Gastroesophageal sphincter (tissue), 4 donors: ENCODE measurements around the gene AHRR. TPM values are rescaled to one million over a fixed set of nuclear protein-coding genes. Genes with fewer than 3 reads are reported as not detected.

ENCODE experiments used
- ATAC-seq: fragments of 150-250 bp; one replicate; pipeline ENCODE4 v1.9.1; 2016; ENCODE audit warnings: mild to moderate bottlenecking, moderate library complexity
- H3K27ac ChIP-seq, 4 donors: fragments of 200-600 bp; sonication (generic) in 3 of 4; 1 replicate in 3 of 4; 2 replicates in 1 of 4; pipeline ENCODE4 v1.5.1; 2016 to 2019
- H3K27me3 ChIP-seq: fragments of 200-600 bp; sonication (generic); one replicate; pipeline ENCODE4 v1.5.1; 2019
- H3K36me3 ChIP-seq, 2 donors: fragments of 200-600 bp; sonication (generic); one replicate each; pipeline ENCODE4 v1.5.1; 2019; ENCODE audit warnings: control low read depth in 1 of 2
- H3K4me1 ChIP-seq, 3 donors: fragments of 200-600 bp; sonication (generic); 1 replicate in 2 of 3; 2 replicates in 1 of 3; pipeline ENCODE4 v1.5.1; 2016 to 2019; ENCODE audit warnings: control low read depth in 2 of 3
- H3K4me3 ChIP-seq, 2 donors: fragments of 200-600 bp; sonication (generic); one replicate each; pipeline ENCODE4 v1.5.1; 2019; ENCODE audit warnings: mild to moderate bottlenecking in 1 of 2, moderate library complexity in 1 of 2
- H3K9me3 ChIP-seq, 3 donors: fragments of 200-600 bp; sonication (generic); one replicate each; pipeline ENCODE4 v1.5.1; 2017 to 2019; ENCODE audit warnings: control low read depth in 2 of 3
- EP300 ChIP-seq: sonication (generic); formaldehyde crosslinking; IDR thresholded peaks from one replicate; pipeline ENCODE4 v1.6.1; 2017; ENCODE audit warnings: antibody characterized with exemption, mild to moderate bottlenecking
- POLR2A ChIP-seq, 2 donors: fragments of 450-650 bp; IDR thresholded peaks; one replicate each; pipeline ENCODE4 v1.6.1; 2017; ENCODE audit warnings: antibody characterized with exemption in 2 of 2, mild to moderate bottlenecking in 2 of 2, moderate library complexity in 1 of 2
- POLR2AphosphoS5 ChIP-seq: sonication (generic); formaldehyde crosslinking; IDR thresholded peaks from one replicate; pipeline ENCODE4 v1.6.1; 2017; ENCODE audit warnings: antibody characterized with exemption
- WGBS, 2 donors: methylation state at CpG; one replicate each; pipeline ENCODE4 v1.1.5; 2018; ENCODE audit warnings: low coverage in 1 of 2; 5-methylcytosine and 5-hydroxymethylcytosine counted together
- total RNA-seq, 4 donors: library from RNA; depleted of rRNA; stranded (reverse); fragments of >200 nt; gene quantifications; one replicate each; pipeline ENCODE4 v1.1.0, GENCODE V29; 2016
- TF ChIP-seq, protein P1 (sequence below), 4 experiments: fragments of 200-600 bp in 2 of 4; fragments of 450-650 bp in 2 of 4; sonication (generic) in 1 of 4; IDR thresholded peaks; one replicate each; pipeline ENCODE4 v1.5.1; 2017 to 2019; ENCODE audit warnings: antibody characterized with exemption in 4 of 4, mild to moderate bottlenecking in 2 of 4, moderate library complexity in 2 of 4

The AHRR gene
- total RNA-seq, 4 donors from 2014 or later, result 0.15 to 1.7 (median 0.45) TPM

DNA sequence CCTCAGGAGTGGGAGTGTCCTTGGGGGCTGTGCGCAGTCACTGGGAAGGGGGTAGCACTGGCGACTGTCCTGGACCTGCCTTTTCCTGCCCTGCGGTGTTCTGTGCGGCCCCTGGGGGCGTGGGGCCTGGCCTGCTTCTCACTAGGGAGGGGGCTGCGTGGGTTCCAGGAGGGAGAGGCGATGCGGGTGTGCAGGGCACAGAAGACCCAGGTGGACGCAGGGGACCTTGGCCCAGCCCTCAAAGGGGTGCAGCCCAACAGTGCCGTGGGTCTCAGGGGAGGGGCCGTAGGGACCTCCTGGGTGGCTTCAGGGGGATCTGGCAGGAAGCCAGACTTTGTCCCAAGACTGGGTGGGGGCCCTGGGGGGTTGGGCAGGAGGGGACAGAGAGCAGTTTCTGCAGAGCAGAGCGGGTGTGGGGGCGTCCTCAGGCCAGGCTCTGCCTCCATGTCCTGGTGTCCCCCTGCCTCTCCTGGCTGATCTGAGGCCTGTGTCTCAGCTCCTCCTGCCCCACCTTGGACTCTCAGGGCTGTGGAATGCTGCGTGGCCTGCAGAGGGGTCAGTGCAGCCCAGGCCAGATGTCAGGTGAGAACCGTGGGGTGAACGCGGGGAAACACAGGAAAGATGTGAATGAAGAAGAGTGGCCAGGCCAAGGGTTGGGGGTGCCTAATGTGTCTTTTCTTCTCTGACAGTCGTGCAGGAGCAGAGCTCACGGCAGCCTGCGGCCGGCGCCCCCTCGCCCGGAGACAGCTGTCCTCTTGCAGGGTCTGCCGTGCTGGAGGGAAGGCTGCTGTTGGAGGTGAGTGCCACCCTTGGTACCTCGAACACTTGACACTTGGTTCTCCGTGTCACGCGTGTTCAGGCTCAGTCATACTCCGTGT is 54.6 kb downstream of the AHRR start:
- TF ChIP-seq POLR2A (IDR thresholded peaks at IDR 0.05), result no peak
- TF ChIP-seq, protein P1, sequence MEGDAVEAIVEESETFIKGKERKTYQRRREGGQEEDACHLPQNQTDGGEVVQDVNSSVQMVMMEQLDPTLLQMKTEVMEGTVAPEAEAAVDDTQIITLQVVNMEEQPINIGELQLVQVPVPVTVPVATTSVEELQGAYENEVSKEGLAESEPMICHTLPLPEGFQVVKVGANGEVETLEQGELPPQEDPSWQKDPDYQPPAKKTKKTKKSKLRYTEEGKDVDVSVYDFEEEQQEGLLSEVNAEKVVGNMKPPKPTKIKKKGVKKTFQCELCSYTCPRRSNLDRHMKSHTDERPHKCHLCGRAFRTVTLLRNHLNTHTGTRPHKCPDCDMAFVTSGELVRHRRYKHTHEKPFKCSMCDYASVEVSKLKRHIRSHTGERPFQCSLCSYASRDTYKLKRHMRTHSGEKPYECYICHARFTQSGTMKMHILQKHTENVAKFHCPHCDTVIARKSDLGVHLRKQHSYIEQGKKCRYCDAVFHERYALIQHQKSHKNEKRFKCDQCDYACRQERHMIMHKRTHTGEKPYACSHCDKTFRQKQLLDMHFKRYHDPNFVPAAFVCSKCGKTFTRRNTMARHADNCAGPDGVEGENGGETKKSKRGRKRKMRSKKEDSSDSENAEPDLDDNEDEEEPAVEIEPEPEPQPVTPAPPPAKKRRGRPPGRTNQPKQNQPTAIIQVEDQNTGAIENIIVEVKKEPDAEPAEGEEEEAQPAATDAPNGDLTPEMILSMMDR (IDR thresholded peaks at IDR 0.05), result no peak
- TF ChIP-seq EP300, result no peak
- TF ChIP-seq POLR2AphosphoS5, result no peak
- H3K27me3 ChIP-seq, result peaks cover 38% of the 10 kb centered on the region
- WGBS, 2 donors, result 97% methylated on average over 15 of the region's 30 CpGs; no CpG with 5 or more reads in 1 of the 2 donors
- H3K4me1 ChIP-seq, result peaks cover 0 to 16% (median 5%) of the 10 kb centered on the region in 3 donors
- H3K27ac ChIP-seq, result no peak overlapping the region
- ATAC-seq, result no peak
- H3K4me3 ChIP-seq, result no peak overlapping the region
- no peaks in the 10 kb centered on the region for H3K36me3 ChIP-seq
- peaks cover 0 to 12% (median 0%) of the 10 kb centered on the region in 3 donors for H3K9me3 ChIP-seq

DNA sequence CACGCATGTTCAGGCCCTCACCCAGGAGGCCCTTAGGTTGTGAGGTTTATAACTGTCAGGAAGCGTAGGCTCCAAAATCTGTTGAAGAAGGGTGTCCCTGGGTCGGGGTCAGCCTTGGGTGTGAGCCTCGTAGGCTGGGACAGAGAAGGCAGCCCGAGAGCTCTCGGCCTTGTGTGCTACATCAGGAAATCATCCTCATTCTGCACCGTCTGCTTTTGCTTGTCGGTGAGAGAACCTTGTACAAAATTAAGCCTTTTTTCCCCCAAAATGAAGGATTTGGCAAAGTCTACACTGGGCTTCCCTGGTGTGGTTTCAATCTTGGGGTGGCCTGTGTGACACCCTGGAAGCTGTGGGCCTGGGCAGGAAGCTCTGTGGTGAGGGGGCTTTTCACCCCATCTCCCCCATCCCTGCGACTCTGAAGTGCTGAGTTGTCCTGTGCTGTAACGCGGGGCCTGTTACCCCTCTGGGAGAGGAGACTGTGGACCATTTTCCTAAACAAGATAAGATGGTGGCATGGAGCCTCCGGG is 55.3 kb downstream of the AHRR start:
- Histone ChIP-seq H3K4me3 (no peak overlapping the region), H3K9me3 (peaks cover 0 to 13% (median 0%) of the 10 kb centered on the region in 3 donors), H3K27me3 (peaks cover 38% of the 10 kb centered on the region), H3K36me3 (no peaks in the 10 kb centered on the region), H3K27ac (no peak overlapping the region), H3K4me1 (peaks cover 0 to 16% (median 5%) of the 10 kb centered on the region in 3 donors)
- no peak for ATAC-seq
- TF ChIP-seq POLR2AphosphoS5 (no peak), EP300 (no peak), POLR2A (IDR thresholded peaks at IDR 0.05) (no peak)
- TF ChIP-seq, protein P1 (IDR thresholded peaks at IDR 0.05), result no peak
- WGBS, 2 donors, result 95 to 100% methylated on average over 1 to 7 of the region's 12 CpGs

DNA sequence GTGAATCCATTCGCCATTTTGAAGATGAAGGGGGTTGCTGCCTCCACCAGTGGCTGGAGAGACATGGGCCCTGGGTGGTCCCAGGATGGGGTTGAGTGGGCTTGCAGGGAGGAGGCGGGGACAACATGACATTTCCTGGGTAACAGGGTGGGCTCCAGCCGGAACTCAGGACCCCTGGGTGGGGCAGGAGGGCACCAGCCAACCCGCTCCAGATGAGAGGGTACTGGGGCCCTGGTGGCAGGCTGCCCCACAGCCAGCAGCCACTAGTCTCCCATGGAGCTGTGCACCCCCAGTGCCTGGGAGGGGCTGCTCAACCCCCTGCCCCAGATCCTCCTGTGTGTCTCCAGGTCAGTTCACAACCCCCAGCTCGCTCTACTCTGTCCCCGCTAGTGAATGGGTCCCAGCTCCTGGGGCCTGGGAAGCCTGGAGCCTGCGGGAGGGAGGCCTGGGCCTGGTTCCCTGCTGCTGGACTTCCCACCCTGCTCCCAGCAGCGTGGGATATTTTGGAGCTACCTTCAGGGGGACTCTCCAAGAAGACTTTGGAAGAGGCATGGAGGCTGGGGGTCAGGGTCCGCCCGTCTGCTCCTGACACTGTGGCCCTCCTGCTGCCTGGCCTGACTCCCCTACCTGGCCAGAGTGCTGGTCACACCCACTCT is 55.9 kb downstream of the AHRR start:
- Histone ChIP-seq H3K36me3 (no peaks in the 10 kb centered on the region), H3K27ac (no peak overlapping the region), H3K27me3 (peaks cover 38% of the 10 kb centered on the region), H3K4me3 (no peak overlapping the region), H3K4me1 (peaks cover 0 to 16% (median 5%) of the 10 kb centered on the region in 3 donors), H3K9me3 (peaks cover 0 to 15% (median 0%) of the 10 kb centered on the region in 3 donors)
- TF ChIP-seq, protein P1 (IDR thresholded peaks at IDR 0.05), result no peak
- TF ChIP-seq POLR2A (IDR thresholded peaks at IDR 0.05) (no peak), EP300 (no peak), POLR2AphosphoS5 (no peak)
- no CpG with 5 or more reads among the region's 10 CpGs for WGBS, 2 donors
- no peak for ATAC-seq

DNA sequence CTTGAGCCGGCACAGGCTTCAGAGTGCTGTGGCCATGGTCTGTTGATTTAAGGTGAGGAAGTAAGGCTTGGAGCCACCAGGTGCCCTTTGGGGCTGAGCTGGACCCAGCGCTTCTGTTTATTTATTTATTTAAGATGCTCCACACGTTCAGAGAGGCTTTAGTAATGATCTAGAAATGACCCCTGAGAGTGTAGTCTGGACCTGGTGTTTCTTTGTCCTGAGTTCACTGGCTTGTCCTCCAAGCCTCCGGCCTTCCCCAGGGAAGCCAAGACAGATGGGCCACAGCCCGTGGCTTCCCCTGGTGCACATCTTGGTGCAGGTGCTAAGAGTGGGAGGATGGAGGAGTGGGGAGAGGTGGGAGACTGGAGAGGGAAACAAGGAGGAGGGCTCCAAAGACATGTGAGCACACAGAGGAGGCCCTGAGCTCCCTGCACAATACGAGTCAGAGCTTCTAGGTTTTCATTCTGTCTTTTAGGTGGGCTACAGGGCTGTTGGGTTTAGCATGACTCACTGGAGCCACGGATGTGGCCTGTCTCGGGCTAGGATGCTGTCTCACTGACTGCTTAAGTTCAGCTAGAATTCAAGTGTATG is 56.9 kb downstream of the AHRR start:
- Histone ChIP-seq H3K4me1 (peaks cover 0 to 13% (median 5%) of the 10 kb centered on the region in 3 donors), H3K9me3 (peaks cover 0 to 15% (median 0%) of the 10 kb centered on the region in 3 donors), H3K4me3 (no peak overlapping the region), H3K27me3 (peaks cover 33% of the 10 kb centered on the region), H3K36me3 (no peaks in the 10 kb centered on the region), H3K27ac (no peak overlapping the region)
- TF ChIP-seq EP300, result no peak
- no peak for TF ChIP-seq POLR2A (IDR thresholded peaks at IDR 0.05)
- TF ChIP-seq, protein P1 (IDR thresholded peaks at IDR 0.05), result no peak
- no peak for TF ChIP-seq POLR2AphosphoS5
- no peak for ATAC-seq
- 80 to 88% methylated on average over 3 to 7 of the region's 8 CpGs for WGBS, 2 donors
